IPS DF 6.9 (cell line): ENCODE results near the gene TGFB1.

Experiments
- DNase-seq: peaks from one replicate; pipeline ENCODE4 v3.0.0-alpha.2; 2013; ENCODE audit warnings: low read depth, low spot score
- H3K27ac ChIP-seq: one replicate; pipeline ENCODE4 v1.5.1; 2013; ENCODE audit warnings: low read length, control low read depth
- H3K27me3 ChIP-seq: 2 replicates; pipeline ENCODE4 v1.6.1; 2013; ENCODE audit warnings: mild to moderate bottlenecking, low read length; ENCODE audit not compliant: control insufficient read depth, insufficient read depth
- H3K36me3 ChIP-seq: 2 replicates; pipeline ENCODE4 v1.6.1; 2013; ENCODE audit warnings: low read length; ENCODE audit not compliant: control insufficient read depth, insufficient read depth
- H3K4me1 ChIP-seq: 2 replicates; pipeline ENCODE4 v1.6.1; 2013; ENCODE audit warnings: low read length; ENCODE audit not compliant: control insufficient read depth, insufficient read depth
- H3K4me3 ChIP-seq: 2 replicates; pipeline ENCODE4 v1.5.1; 2013; ENCODE audit warnings: mild to moderate bottlenecking, low read length
- H3K9me3 ChIP-seq: 2 replicates; pipeline ENCODE4 v1.6.1; 2013; ENCODE audit warnings: low read length, inconsistent platforms; ENCODE audit not compliant: control insufficient read depth, insufficient read depth
- WGBS: extraction: QIAGEN DNeasy Blood & Tissue Kit; methylation state at CpG from one replicate; pipeline ENCODE4 v1.1.7; 2013; ENCODE audit warnings: mixed read lengths, missing lambda C conversion rate; ENCODE audit not compliant: insufficient read length, insufficient coverage; 5-methylcytosine and 5-hydroxymethylcytosine counted together

The TGFB1 gene

DNA sequence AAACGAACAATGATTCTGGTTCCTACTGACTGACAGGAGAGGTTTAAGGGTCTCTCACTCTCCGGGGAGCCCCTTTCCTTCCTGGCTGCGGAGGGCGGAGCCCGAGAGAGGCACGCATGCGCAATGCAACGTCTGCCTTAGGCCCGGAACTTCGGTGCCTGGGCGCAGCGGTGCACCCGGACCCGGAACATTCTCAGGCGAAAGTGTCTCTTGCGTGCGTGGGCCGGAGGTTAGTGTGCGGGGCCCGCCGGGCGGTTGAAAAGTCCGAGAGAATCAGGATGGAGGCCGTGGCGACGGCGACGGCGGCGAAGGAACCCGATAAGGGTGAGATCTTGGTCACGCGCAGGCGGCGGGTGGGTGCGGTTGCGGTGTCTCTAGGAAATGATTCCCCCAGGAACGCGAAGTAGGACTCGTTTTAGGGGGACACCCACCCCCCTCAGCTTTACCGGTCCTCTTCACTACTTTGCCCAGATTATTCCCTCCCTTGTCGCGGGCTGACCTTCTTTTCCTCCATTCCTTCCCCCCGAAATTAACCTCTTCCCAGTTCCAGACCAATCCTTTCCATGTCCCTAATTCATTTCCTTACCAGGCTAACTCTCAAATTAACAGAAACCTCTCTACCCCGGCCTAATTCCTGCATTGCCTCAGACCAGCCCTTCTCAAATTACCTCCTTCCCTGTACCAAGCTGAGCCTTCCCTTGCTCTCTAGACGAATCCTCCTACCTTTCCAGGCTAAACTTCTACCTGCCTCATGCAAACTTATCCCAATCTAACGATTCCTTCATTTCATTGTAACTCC is 43.5 kb downstream of the TGFB1 start, which contains the start of gene CCDC97:
TSS of gene CCDC97 (plus strand) at position 140 of the 799 bp plus-strand sequence. CDS start at position 279, 139 bp downstream.
- Histone ChIP-seq H3K27ac (no peak within 1 kb of the TSS), H3K4me1 (0 out of 2 replicates have a peak, but pooled peaks cover 3% of the 10 kb centered on the region), H3K36me3 (peaks cover 13% of the 10 kb centered on the region), H3K4me3 (peak within 1 kb of the TSS; percentile 83; the same call in 1 of the 2 replicates), H3K27me3 (no peaks in the 10 kb centered on the region; the same call in 1 of the 2 replicates), H3K9me3 (no peaks in the 10 kb centered on the region)
- DNase-seq: no peak
- no CpG with 5 or more reads among the region's 47 CpGs for WGBS

DNA sequence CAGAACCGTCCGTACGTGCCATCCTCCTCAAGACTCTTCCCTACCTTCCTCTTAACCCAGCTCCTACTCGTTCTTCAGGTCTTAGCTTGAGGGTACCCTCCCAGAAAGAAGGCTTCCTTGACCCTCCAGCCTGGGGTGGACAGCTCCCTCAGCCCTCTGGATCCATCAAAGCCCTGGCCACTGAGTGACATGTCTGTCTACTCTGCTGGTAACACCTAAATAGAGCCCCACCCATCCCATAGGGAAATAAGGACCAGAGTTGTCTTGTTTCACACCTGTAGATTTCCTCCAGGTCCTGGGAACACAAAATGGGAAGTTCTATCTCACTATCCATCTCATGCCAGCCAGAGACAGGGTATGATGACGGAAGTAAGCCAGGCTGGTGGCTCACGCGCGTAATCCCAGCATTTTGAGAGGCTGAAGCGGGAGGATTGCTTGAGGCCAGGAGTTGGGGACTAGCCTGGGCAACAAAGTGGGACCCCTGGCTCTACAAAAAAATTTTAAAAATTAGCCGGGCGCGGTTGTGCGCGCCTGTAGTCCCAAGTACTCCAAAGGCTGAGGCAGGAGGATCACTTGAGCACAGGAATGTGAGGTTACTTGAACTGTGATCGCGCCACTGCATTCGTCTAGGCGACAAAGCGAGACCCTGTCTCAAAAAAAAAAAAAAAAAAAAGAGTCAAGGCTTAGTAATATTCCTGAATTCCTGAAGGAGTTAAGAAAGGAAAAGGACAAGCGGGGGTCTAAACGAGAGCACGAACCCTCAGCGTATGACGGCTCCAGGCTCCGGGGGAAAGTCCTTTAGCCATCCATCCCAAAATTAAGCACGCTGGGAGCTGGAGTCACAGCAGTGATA is 44.3 kb downstream of the TGFB1 start:
- no peak for DNase-seq
- Histone ChIP-seq H3K27me3 (no peaks in the 10 kb centered on the region; the same call in 1 of the 2 replicates), H3K4me1 (0 out of 2 replicates have a peak, but pooled peaks cover 3% of the 10 kb centered on the region), H3K4me3 (peak overlapping the region; percentile 83; the same call in 1 of the 2 replicates), H3K9me3 (no peaks in the 10 kb centered on the region), H3K27ac (no peak overlapping the region), H3K36me3 (peaks cover 19% of the 10 kb centered on the region)
- WGBS: no CpG with 5 or more reads among the region's 26 CpGs

DNA sequence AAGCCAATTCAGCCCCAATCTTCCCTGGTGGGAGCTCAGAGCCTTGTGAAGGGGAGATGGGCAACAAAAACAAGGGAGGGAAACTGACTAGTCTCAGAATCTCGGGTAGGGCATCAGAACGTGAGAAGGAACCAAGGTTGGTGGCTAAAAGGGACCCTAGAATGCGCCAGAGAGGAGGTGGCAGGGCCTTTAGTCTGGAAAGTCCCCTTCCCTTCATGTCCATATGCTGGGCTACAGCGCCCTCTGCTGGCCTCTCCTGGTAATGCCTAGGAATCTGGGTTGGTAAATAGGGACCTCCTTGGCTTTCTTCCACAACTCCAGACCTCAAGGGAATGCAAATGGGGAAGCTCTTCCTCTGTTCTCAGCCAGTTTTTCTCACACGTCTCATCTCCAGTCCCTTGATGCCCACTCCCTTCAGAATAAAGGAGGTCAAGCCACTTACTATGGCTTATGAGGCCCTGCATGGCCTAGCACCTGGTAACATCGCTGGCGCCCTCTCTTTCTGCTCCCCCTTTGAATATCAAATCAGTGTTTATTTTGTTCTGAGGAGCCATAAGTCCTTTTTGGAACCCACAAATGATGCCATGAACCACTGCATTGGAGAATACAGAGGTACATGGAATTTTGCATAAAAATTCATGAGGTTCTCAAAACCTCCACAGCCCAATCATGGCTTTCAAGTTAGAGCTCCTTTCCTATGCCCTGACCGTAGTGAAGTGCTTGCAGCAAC is 45.1 kb downstream of the TGFB1 start:
- H3K4me1 ChIP-seq: 0 out of 2 replicates have a peak, but pooled peaks cover 3% of the 10 kb centered on the region
- H3K4me3 ChIP-seq: no peak overlapping the region
- peaks cover 27% of the 10 kb centered on the region for H3K36me3 ChIP-seq
- H3K27ac ChIP-seq: no peak overlapping the region
- H3K9me3 ChIP-seq: no peaks in the 10 kb centered on the region
- H3K27me3 ChIP-seq: no peaks in the 10 kb centered on the region; the same call in 1 of the 2 replicates
- DNase-seq: peak; percentile 94
- WGBS: no CpG with 5 or more reads among the region's 8 CpGs

DNA sequence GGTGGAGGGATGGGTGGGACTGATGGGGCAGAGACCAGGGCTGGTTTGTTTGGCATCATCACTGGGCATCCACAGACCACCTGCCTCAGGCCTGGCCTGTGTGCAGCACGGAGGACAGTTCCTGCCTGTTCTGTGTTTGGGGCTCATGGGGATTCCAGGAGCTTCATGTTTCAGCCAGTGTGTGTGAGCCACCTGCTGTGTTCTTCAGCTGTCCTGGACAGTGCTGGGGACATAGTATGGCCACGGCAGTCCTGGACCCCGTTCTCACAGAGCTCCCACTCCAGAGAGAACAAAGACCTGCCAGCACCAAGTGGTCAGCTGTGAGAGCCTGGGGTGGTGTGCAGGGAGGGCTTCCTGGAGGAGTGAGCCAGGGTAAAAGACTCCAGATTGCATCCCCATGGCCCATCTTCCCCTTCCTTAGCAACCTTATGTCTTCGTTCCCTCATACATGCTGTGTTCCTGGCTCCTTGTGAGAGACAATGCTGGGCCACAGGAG is 45.7 kb downstream of the TGFB1 start:
- peaks cover 33% of the 10 kb centered on the region for H3K36me3 ChIP-seq
- 0 out of 2 replicates have a peak, but pooled peaks cover 3% of the 10 kb centered on the region for H3K4me1 ChIP-seq
- no peaks in the 10 kb centered on the region; the same call in 1 of the 2 replicates for H3K27me3 ChIP-seq
- no peak for DNase-seq
- no peak overlapping the region for H3K27ac ChIP-seq
- no peaks in the 10 kb centered on the region for H3K9me3 ChIP-seq
- no CpG with 5 or more reads among the region's 4 CpGs for WGBS
- H3K4me3 ChIP-seq: no peak overlapping the region

DNA sequence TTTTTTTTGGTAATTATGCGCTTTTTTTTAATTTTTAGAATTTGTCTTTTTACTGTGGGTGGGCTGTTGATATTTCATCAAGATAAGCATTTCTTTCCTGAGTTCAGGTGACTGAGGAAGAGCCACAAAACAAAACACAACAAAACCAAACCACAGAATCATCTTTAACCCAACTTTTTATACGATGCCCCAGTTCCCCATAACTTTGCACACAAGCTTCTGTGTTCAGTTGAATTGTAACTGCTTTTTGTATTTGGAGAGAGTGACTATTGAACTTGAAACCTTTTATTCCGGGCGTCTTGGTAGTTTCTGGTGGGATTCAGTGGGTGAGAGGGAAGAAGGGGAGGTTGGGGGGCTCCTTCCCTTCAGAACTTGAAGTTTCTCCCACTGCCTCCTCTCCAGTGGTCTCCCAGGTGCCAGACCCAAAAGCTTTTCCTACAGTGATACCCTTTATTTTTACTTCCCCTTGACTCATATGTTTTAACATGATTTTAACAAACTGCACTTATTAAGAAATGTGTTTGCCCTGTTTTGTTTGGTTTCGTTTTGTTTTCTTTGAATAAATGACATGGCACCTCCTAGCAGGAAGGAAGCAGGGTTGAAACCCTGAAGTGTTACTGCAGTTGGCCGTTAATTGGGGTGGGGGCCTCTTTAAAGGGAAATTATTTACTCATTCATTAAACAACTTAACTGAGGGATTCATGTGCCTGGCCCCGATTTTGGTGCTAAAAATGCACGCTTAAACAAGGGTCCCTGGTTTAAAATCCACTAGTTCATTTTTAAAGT is 46.4 kb downstream of the TGFB1 start:
- WGBS: no CpG with 5 or more reads among the region's 8 CpGs
- H3K4me3 ChIP-seq: no peak overlapping the region
- H3K4me1 ChIP-seq: 0 out of 2 replicates have a peak, but pooled peaks cover 3% of the 10 kb centered on the region
- H3K9me3 ChIP-seq: no peaks in the 10 kb centered on the region
- no peak for DNase-seq
- peaks cover 40% of the 10 kb centered on the region for H3K36me3 ChIP-seq
- no peaks in the 10 kb centered on the region; the same call in 1 of the 2 replicates for H3K27me3 ChIP-seq
- H3K27ac ChIP-seq: no peak overlapping the region

DNA sequence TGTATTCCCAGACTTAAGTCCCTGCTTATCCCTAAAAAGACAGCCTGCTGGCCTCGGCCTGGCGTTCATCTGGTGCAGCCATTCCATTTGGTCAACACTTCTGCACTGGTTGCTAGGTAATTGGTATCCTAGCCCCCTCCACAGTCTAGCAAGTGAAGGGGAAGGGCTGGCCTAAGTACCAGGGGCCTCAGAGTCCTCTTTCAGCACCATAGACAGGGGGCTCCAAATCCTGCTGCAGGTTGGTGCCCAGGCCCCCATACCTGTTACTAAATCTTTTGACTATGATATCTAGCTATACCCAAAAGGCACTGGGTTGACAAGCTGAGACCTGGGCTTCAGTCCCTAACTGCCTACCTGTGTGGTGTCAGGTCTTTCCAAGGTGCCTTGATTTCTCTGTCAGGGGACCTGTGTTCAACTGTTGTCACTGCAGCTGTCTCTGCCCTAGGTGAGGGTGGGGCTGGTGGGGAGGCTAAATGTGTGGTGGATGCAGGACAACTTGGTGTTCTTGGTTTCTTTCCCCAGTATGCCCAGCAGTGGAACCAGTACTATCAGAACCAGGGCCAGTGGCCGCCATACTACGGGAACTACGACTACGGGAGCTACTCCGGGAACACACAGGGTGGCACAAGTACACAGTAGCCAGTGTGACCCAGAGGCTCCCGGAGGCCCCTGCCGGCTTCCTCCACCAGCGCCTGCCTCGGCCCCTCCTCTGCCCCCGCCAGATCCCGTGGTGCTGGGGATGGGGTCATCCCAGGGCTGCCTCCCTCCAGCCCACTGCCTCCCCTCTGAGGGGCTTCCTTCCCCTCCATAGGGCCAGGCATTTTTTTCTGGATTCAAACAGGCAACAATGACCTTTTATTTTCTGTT is 47.6 kb downstream of the TGFB1 start:
- Histone ChIP-seq H3K27me3 (no peaks in the 10 kb centered on the region; the same call in 1 of the 2 replicates), H3K4me1 (0 out of 2 replicates have a peak, but pooled peaks cover 3% of the 10 kb centered on the region), H3K36me3 (peaks cover 47% of the 10 kb centered on the region), H3K9me3 (no peaks in the 10 kb centered on the region), H3K27ac (no peak overlapping the region), H3K4me3 (no peak overlapping the region)
- no CpG with 5 or more reads among the region's 13 CpGs for WGBS
- no peak for DNase-seq

DNA sequence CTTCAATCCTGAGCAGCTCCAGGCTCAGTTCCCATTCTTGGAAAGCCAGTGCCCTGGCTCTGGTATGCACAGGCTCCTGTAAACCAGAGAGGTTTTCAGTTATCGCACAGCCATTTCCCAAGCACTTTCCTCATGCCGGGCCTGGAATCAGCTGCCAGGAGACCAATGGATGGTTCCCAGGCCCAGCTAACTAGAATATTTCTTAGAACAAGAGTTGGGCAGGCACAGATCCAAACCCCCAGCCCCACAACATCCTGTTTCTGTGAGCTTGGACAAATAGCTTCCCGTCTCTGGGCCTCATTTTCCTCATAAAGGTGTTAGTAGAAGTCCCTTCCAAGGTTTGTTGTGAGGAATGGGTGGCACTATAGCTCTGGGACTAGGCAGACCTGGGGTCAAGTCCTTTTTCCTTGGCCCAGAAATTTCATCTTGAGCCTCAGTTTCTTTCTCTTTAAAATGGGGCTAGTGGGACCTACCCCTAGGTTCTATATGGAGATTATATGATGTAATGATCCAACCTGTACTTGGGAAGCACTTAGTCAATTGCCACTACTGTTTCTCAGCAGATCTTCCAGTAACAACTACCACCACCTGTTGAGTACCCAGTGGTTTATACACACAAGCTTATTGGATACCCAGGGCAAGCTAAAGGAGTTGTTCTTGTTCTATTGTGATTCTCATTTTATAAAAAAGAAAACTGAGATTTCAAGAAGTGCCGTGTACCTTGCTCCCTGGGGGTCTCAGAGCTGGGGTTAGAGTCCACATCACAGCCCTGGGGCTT is 48.8 kb downstream of the TGFB1 start:
- Histone ChIP-seq H3K27ac (no peak overlapping the region), H3K4me3 (no peak overlapping the region), H3K36me3 (peaks cover 53% of the 10 kb centered on the region), H3K4me1 (0 out of 2 replicates have a peak, but pooled peaks cover 3% of the 10 kb centered on the region), H3K27me3 (no peaks in the 10 kb centered on the region), H3K9me3 (no peaks in the 10 kb centered on the region)
- DNase-seq: no peak
- no CpG with 5 or more reads among the region's 4 CpGs for WGBS

DNA sequence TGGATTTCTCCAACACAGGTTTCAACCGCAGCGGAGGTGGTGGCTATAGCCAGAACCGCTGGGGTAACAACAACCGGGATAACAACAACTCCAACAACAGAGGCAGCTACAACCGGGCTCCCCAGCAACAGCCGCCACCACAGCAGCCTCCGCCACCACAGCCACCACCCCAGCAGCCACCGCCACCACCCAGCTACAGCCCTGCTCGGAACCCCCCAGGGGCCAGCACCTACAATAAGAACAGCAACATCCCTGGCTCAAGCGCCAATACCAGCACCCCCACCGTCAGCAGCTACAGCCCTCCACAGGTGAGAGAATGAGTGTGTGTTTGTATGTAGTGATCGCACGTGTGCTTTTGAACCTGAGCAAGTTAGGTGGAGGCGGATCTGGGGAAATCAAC is 49.8 kb downstream of the TGFB1 start:
- H3K36me3 ChIP-seq: peaks cover 62% of the 10 kb centered on the region

More for the DNA sequence above, 49.8 kb downstream of the TGFB1 start:
- no CpG with 5 or more reads among the region's 14 CpGs for WGBS
- H3K9me3 ChIP-seq: no peaks in the 10 kb centered on the region
- H3K27me3 ChIP-seq: no peaks in the 10 kb centered on the region
- 0 out of 2 replicates have a peak, but pooled peaks cover 1% of the 10 kb centered on the region for H3K4me1 ChIP-seq
- H3K27ac ChIP-seq: no peak overlapping the region
- H3K4me3 ChIP-seq: no peak overlapping the region
- no peak for DNase-seq
